ENCODE measurements around the gene GPC3.

DNA sequence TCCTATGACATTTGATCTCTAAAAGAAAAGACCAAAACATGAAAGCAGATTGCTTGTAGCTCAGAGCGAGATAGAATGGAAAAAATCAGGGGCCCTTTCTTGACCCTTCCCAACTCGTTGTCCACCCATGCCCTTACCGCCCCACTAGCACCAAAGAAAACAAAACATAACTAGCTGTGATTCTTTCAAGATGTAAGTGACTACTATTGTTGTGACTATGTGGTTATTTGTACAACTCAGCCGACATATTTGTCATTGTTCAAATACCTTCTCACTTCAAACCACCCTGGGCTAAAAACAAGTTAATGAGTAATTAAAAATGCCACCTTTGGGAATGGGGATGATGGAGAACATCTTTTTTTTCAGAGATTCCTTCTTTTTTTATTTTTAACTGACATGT, 399.0 kb downstream of the GPC3 start:
- TF ChIP-seq EZH2phosphoT487 (IDR thresholded peaks at IDR 0.05; ENCODE audit: borderline replicate concordance, low read length) = no peak
- TF ChIP-seq, protein P1, sequence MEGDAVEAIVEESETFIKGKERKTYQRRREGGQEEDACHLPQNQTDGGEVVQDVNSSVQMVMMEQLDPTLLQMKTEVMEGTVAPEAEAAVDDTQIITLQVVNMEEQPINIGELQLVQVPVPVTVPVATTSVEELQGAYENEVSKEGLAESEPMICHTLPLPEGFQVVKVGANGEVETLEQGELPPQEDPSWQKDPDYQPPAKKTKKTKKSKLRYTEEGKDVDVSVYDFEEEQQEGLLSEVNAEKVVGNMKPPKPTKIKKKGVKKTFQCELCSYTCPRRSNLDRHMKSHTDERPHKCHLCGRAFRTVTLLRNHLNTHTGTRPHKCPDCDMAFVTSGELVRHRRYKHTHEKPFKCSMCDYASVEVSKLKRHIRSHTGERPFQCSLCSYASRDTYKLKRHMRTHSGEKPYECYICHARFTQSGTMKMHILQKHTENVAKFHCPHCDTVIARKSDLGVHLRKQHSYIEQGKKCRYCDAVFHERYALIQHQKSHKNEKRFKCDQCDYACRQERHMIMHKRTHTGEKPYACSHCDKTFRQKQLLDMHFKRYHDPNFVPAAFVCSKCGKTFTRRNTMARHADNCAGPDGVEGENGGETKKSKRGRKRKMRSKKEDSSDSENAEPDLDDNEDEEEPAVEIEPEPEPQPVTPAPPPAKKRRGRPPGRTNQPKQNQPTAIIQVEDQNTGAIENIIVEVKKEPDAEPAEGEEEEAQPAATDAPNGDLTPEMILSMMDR (IDR thresholded peaks at IDR 0.05; ENCODE audit: low read depth, low read length, poor library complexity, severe bottlenecking) = no peak

Measured in DOHH2 (cell line).